DND-41 (cell line): ENCODE measurements around the gene NR0B1.

Source experiments
- ATAC-seq: fragments of 200-7000 bp; cut with Tn5 transposase; 3 replicates; pipeline ENCODE4 v1.9.1; 2021; ENCODE audit warnings: low read depth; ENCODE audit not compliant: insufficient read depth
- DNase-seq: peaks from one replicate; pipeline ENCODE4 v3.0.0-alpha.2; 2020
- H2AFZ ChIP-seq: 2 replicates; pipeline ENCODE4 v1.6.0; 2012; ENCODE audit warnings: low read depth, low read length
- H3K27ac ChIP-seq: 2 replicates; pipeline ENCODE4 v1.5.1; 2012; ENCODE audit warnings: low read length, inconsistent platforms
- H3K27me3 ChIP-seq: fragments of 200-600 bp; sonication (generic); 2 replicates; pipeline ENCODE4 v1.6.0; 2012; ENCODE audit warnings: low read length, mild to moderate bottlenecking, inconsistent platforms; ENCODE audit not compliant: insufficient read depth, poor library complexity
- H3K36me3 ChIP-seq: 2 replicates; pipeline ENCODE4 v1.5.1; 2012; ENCODE audit warnings: low read length, inconsistent platforms; ENCODE audit not compliant: insufficient read depth
- H3K4me1 ChIP-seq: 2 replicates; pipeline ENCODE4 v1.5.1; 2012; ENCODE audit warnings: mild to moderate bottlenecking, low read length; ENCODE audit not compliant: insufficient read depth
- H3K4me2 ChIP-seq: 2 replicates; pipeline ENCODE4 v1.6.0; 2012; ENCODE audit warnings: mild to moderate bottlenecking, moderate library complexity, low read length, inconsistent platforms; ENCODE audit not compliant: insufficient read depth
- H3K4me3 ChIP-seq, 2 experiments: fragments of 200-600 bp in 1 of 2; shearing (Covaris generic) in 1 of 2; 2 replicates each; pipeline ENCODE4 v1.5.1; 2012 to 2016; ENCODE audit warnings: inconsistent platforms in 2 of 2, low read length in 2 of 2, mild to moderate bottlenecking in 2 of 2, low read depth in 1 of 2, moderate library complexity in 1 of 2
- H3K79me2 ChIP-seq: 2 replicates; pipeline ENCODE4 v1.6.0; 2012; ENCODE audit warnings: low read length, inconsistent platforms; ENCODE audit not compliant: insufficient read depth
- H3K9ac ChIP-seq: 2 replicates; pipeline ENCODE4 v1.6.0; 2012; ENCODE audit warnings: low read depth, mild to moderate bottlenecking, inconsistent platforms, low read length, moderate library complexity
- H3K9me3 ChIP-seq: 2 replicates; pipeline ENCODE4 v1.5.1; 2012; ENCODE audit warnings: low read length, moderate library complexity, mild to moderate bottlenecking, inconsistent platforms; ENCODE audit not compliant: insufficient read depth, severe bottlenecking
- H4K20me1 ChIP-seq: 2 replicates; pipeline ENCODE4 v1.6.0; 2012; ENCODE audit warnings: low read length; ENCODE audit not compliant: insufficient read depth
- CTCF ChIP-seq: IDR thresholded peaks from 2 replicates; pipeline ENCODE4 v1.5.1; 2012; ENCODE audit warnings: borderline replicate concordance, low read length, moderate library complexity, mild to moderate bottlenecking; ENCODE audit not compliant: poor library complexity, severe bottlenecking; ENCODE audit errors: extremely low read depth
- EZH2 ChIP-seq: IDR thresholded peaks from 3 replicates; pipeline ENCODE4 v1.6.1; 2012; ENCODE audit warnings: borderline replicate concordance, low read depth, mild to moderate bottlenecking, moderate library complexity, low read length, inconsistent platforms; ENCODE audit not compliant: severe bottlenecking

The NR0B1 gene

GRCh38 chrX:30312858-30313257 is 3.7 kb upstream of the NR0B1 start:
- Histone ChIP-seq H3K9me3 (no peaks in the 10 kb centered on the region), H2AFZ (no peak overlapping the region), H3K4me3 (no peak overlapping the region), H3K27ac (no peak overlapping the region), H3K4me1 (no peaks in the 10 kb centered on the region), H3K9ac (no peak overlapping the region), H3K4me2 (no peak overlapping the region), H4K20me1 (no peaks in the 10 kb centered on the region), H3K36me3 (no peaks in the 10 kb centered on the region), H3K27me3 (no peaks in the 10 kb centered on the region), H3K79me2 (no peaks in the 10 kb centered on the region)
- ATAC-seq (no peak), DNase-seq (no peak)
- no peak for TF ChIP-seq CTCF
- no peak for TF ChIP-seq EZH2

GRCh38 chrX:30310429-30311206 is 1.4 kb upstream of the NR0B1 start:
- Histone ChIP-seq H3K27me3 (no peaks in the 10 kb centered on the region), H2AFZ (no peak overlapping the region), H3K4me1 (no peaks in the 10 kb centered on the region), H3K9me3 (no peaks in the 10 kb centered on the region), H3K9ac (no peak overlapping the region), H4K20me1 (no peaks in the 10 kb centered on the region), H3K4me2 (no peak overlapping the region), H3K36me3 (no peaks in the 10 kb centered on the region), H3K4me3 (no peak overlapping the region), H3K79me2 (no peaks in the 10 kb centered on the region), H3K27ac (no peak overlapping the region)
- DNase-seq (no peak), ATAC-seq (no peak)
- TF ChIP-seq EZH2 (no peak), CTCF (no peak)

- H3K4me2 ChIP-seq, result no peak overlapping the region
- H3K27me3 ChIP-seq, result no peaks in the 10 kb centered on the region
- no peaks in the 10 kb centered on the region for H4K20me1 ChIP-seq
- no peak overlapping the region for H3K27ac ChIP-seq
- H3K9me3 ChIP-seq, result no peaks in the 10 kb centered on the region
- H3K9ac ChIP-seq, result no peak overlapping the region
- no peak overlapping the region for H3K4me3 ChIP-seq
- ATAC-seq (no peak), DNase-seq (no peak)
- H2AFZ ChIP-seq, result no peak overlapping the region
- H3K79me2 ChIP-seq, result no peaks in the 10 kb centered on the region
- no peaks in the 10 kb centered on the region for H3K36me3 ChIP-seq
- TF ChIP-seq CTCF (no peak), EZH2 (no peak)
- no peaks in the 10 kb centered on the region for H3K4me1 ChIP-seq
Observed at GRCh38 chrX:30308263-30309138, 689 bp downstream of the NR0B1 start.
